Measurements from ENCODE around the gene EPHB4. TPM values are rescaled to one million over a fixed set of nuclear protein-coding genes. Genes with fewer than 3 reads are reported as not detected.
A peak's percentile ranks its signal among the peaks of the same experiment; 100 is the strongest.
"Not testable (repeated sequence)": the region's sequence is repeated elsewhere in the genome, so short reads cannot be mapped to it uniquely, and the experiment has no call there.

Gene EPHB4
- polyA plus RNA-seq, 1 donor from 2014 or later, result not detected

DNA sequence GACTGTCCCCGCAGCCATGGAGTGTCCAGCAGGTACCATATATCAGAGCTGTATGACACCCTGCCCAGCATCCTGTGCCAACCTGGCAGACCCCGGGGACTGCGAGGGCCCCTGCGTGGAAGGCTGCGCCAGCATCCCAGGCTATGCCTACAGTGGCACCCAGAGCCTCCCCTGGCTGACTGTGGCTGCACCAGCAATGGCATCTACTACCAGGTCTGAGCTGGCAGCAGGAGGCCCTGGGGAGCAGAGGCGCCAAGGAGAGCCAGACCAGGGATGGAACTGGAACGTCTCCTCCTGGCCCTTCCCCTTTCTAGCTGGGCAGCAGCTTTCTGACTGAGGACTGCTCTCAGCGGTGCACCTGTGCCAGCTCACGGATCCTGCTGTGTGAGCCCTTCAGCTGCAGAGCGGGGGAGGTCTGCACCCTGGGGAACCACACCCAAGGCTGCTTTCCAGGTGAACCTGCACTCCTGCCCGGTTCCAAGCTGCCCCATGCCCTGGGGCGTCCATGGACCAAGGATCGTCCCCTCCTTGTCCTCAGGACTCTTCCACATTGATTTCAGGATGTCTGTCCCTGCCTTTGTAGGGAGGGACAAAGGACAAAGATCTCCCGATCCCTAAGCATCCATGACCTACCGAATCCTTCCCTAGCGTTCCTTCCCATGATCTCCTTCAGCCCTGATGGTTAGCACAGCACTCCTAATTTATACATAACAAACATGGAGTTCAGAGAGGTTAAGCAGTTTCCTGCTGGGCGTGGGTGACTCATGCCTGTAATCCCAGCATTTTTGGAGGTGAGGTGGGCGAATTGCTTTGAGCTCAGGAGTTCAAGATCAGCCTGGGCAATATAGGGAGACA is 33.3 kb downstream of the EPHB4 start:
- Mint-ChIP-seq H3K27ac (no peak overlapping the region), H3K4me3 (no peak overlapping the region), H3K36me3 (no peaks in the 10 kb centered on the region), H3K9me3 (no peaks in the 10 kb centered on the region), H3K4me1 (peaks cover 0 to 10% (median 0%) of the 10 kb centered on the region in 3 donors), H3K27me3 (peaks cover 8% of the 10 kb centered on the region)

DNA sequence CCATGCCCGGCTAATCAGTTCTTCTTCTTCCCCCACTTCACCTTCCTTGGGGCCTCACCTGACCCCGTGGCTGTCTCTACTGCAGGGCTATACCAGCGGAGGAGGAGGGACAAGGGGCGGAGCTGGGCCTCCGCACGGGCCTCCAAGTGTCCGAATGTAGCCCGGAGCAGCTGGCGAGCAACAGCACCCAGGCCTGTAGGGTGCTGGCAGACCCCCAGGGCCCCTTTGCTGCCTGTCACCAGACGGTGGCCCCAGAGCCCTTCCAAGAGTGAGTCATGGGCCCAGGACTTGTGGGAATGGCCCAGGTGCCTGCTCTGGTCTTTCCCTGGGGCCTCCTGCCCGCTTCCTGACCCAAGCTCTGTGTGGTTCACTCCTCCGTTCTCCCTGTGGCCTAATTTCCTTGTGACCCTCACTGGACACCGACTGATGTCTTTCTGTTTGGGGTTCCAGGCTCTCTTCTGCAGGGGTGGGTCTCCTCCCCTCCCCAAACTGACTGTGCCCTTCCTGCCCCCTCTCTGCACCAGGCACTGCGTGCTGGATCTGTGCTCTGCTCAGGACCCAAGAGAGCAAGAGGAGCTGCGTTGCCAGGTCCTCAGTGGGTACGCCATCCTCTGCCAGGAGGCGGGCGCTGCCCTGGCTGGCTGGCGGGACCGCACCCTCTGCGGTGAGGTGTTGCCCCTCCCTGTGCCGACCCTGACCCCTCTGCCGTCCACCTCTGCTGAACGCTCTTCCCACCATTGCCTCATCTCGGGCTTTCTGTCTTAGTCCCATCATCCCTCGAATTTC is 35.2 kb downstream of the EPHB4 start:
- H3K27me3 Mint-ChIP-seq, result peaks cover 11% of the 10 kb centered on the region
- H3K4me1 Mint-ChIP-seq, result peaks cover 0 to 3% (median 0%) of the 10 kb centered on the region in 3 donors
- no peak overlapping the region for H3K27ac Mint-ChIP-seq
- H3K9me3 Mint-ChIP-seq, result no peaks in the 10 kb centered on the region
- H3K4me3 Mint-ChIP-seq, result peak overlapping the region in 1 of 4 donors; percentile 60
- H3K36me3 Mint-ChIP-seq, result no peaks in the 10 kb centered on the region

DNA sequence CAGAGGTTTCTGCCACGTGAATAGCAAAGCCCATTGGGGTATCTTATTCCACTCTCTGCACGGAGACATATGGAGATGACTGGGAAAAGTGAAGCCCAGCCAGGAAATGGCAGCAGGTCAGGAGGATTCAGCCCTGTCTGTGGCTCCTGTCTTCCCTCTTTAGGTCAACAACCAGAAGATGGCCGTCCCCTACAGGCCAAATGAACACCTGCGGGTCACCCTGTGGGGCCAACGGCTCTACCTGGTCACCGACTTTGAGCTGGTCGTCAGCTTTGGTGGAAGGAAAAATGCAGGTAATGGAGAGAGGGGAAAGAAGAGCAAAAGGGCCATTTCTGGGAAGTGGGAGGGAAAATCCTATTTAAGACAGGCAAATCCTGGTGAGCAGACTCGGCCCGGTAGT is 38.3 kb downstream of the EPHB4 start:
- Mint-ChIP-seq H3K27me3 (peaks cover 15% of the 10 kb centered on the region), H3K4me1 (peaks cover 0 to 3% (median 0%) of the 10 kb centered on the region in 3 donors), H3K27ac (no peak overlapping the region), H3K4me3 (no peak overlapping the region), H3K9me3 (no peaks in the 10 kb centered on the region), H3K36me3 (no peaks in the 10 kb centered on the region)

DNA sequence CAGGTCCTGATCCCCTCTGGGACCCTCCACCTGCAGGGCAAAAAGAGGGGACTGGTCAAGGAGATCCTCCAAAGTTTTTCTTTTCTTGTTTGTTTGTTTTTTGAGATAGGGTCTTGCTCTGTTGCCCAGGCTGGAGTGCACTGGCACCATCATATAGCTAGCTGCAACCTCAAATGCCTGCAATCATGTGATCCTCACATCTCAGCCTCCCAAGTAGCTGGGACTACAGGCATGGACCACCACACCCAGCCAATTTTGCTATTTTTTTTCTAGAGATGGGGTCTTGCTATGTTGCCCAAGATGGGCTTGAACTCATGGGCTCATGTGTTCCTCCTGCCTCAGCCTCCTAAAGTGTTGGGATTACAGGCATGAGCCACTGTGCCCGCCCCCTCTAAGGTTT is 41.0 kb downstream of the EPHB4 start:
- H3K27ac Mint-ChIP-seq, result no peak overlapping the region
- H3K36me3 Mint-ChIP-seq, result no peaks in the 10 kb centered on the region
- peaks cover 0 to 3% (median 0%) of the 10 kb centered on the region in 3 donors for H3K9me3 Mint-ChIP-seq
- peaks cover 0 to 3% (median 0%) of the 10 kb centered on the region in 3 donors for H3K4me1 Mint-ChIP-seq
- H3K4me3 Mint-ChIP-seq, result peak overlapping the region in 1 of 4 donors; percentile 17
- H3K27me3 Mint-ChIP-seq, result peaks cover 13% of the 10 kb centered on the region

DNA sequence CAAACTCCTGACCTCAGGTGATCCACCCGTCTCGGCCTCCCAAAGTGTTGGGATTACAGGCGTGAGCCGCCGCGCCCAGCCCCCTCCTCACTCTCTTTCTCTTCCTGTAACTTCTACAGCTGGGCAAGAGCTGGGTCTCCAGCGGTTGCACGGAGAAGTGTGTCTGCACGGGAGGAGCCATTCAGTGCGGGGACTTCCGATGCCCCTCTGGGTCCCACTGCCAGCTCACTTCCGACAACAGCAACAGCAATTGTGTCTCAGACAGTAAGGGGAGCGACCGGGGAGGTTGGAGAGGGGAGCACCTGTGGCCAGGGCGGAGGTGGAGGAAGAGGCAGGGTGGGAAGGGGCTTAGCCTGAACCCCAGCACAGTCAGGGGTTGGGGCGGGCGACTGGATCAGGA is 41.4 kb downstream of the EPHB4 start:
- Mint-ChIP-seq H3K4me1 (peaks cover 0 to 3% (median 0%) of the 10 kb centered on the region in 3 donors), H3K27me3 (peaks cover 13% of the 10 kb centered on the region), H3K9me3 (peaks cover 0 to 3% (median 0%) of the 10 kb centered on the region in 3 donors), H3K4me3 (peak overlapping the region in 3 of 4 donors; percentile 29 to 71 (median 32)), H3K27ac (no peak overlapping the region), H3K36me3 (no peaks in the 10 kb centered on the region)

DNA sequence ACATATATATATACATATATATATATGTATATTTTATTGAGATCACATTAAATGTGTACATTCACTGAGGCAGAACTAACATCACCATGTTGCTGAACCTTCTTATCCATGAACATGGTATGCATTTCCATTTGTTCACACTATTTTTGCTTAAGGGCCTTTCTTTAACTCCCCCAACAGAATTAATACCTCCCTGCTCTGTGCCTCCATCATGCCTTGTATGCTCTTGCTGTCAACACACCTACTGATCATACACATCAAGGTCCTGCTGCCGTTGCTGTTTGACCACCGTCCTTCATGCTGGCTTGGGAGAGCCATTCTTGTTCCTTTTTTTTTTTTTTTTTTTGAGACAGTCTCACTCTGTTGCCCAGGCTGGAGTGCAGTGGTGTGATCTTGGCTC is 43.5 kb downstream of the EPHB4 start:
- H3K4me3 Mint-ChIP-seq, result no peak overlapping the region
- H3K27me3 Mint-ChIP-seq, result peaks cover 8% of the 10 kb centered on the region
- no peaks in the 10 kb centered on the region for H3K36me3 Mint-ChIP-seq
- H3K27ac Mint-ChIP-seq, result no peak overlapping the region
- H3K9me3 Mint-ChIP-seq, result peaks cover 0 to 3% (median 0%) of the 10 kb centered on the region in 3 donors
- H3K4me1 Mint-ChIP-seq, result peaks cover 0 to 3% (median 0%) of the 10 kb centered on the region in 3 donors

DNA sequence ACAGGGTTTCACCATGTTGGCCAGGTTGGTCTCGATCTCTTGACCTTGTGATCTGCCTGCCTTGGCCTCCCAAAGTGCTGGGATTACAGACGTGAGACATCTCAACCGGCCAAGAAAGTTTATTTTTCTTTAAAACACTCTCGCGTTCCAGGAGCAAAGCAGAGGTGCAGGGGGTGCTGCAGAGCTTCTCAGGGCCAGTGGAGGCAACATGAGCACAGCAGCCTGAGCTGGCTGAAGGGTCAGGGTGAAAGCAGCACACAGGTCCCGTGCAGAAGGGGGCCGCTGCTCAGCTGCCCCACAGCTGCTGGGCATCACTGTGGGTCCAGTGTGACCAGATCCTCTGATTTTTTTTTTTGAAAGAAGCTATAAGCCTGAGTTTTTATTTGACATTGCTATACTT is 46.1 kb downstream of the EPHB4 start:
- peaks cover 0 to 3% (median 0%) of the 10 kb centered on the region in 3 donors for H3K4me1 Mint-ChIP-seq
- H3K27ac Mint-ChIP-seq, result no peak overlapping the region
- peaks cover 11% of the 10 kb centered on the region for H3K27me3 Mint-ChIP-seq
- peaks cover 2% of the 10 kb centered on the region for H3K36me3 Mint-ChIP-seq
- no peak overlapping the region for H3K4me3 Mint-ChIP-seq
- H3K9me3 Mint-ChIP-seq, result peaks cover 0 to 3% (median 0%) of the 10 kb centered on the region in 3 donors

DNA sequence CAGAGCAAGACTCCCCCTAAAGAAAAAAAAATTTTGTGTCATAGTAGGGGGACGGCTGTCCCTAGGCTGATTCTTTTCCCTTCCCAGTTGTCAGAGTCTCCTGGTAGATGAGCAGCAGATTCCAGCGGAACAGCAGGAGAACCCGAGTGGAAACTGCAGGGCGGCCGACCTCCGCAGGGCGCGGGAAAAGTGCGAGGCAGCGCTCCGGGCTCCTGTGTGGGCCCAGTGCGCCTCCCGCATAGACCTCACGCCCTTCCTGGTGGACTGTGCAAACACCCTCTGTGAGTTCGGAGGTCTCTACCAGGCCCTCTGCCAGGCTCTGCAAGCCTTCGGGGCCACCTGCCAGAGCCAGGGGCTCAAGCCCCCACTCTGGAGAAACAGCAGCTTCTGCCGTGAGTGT is 48.0 kb downstream of the EPHB4 start:
- no peak overlapping the region for H3K27ac Mint-ChIP-seq
- peaks cover 7% of the 10 kb centered on the region for H3K27me3 Mint-ChIP-seq
- peaks cover 2% of the 10 kb centered on the region for H3K36me3 Mint-ChIP-seq
- peaks cover 0 to 2% (median 0%) of the 10 kb centered on the region in 3 donors for H3K4me1 Mint-ChIP-seq
- peaks cover 0 to 3% (median 0%) of the 10 kb centered on the region in 3 donors for H3K9me3 Mint-ChIP-seq
- H3K4me3 Mint-ChIP-seq, result no peak overlapping the region

DNA sequence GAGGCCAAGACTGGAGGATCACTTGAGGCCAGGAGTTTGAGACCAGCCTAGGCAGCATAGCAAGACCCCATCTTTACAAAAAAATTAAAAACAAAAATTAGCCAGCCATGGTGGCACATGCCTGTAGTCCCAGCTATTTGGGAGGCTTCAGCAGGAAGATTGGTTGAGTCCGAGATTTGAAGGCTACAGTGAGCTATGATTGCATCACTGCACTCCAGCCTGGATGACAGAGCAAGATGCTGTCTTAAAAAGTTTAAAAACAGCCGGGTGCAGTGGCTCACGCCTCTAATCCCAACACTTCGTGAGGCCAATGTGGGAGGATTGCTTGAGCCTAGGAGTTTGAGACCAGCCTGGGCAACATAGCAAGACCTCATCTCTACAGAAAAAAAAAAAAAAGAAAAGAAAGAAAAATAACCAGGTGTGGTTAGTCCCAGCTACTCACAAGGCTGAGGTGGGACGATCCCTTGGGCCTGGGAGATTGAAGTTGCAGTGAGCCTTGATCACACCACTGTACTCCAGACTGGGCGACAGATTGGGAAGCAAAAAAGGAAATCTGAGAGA is 49.2 kb downstream of the EPHB4 start:
- Mint-ChIP-seq H3K36me3 (peaks cover 2% of the 10 kb centered on the region), H3K4me1 (peaks cover 0 to 2% (median 0%) of the 10 kb centered on the region in 3 donors), H3K27me3 (peaks cover 7% of the 10 kb centered on the region), H3K9me3 (no peaks in the 10 kb centered on the region), H3K4me3 (no peak overlapping the region), H3K27ac (no peak overlapping the region)

DNA sequence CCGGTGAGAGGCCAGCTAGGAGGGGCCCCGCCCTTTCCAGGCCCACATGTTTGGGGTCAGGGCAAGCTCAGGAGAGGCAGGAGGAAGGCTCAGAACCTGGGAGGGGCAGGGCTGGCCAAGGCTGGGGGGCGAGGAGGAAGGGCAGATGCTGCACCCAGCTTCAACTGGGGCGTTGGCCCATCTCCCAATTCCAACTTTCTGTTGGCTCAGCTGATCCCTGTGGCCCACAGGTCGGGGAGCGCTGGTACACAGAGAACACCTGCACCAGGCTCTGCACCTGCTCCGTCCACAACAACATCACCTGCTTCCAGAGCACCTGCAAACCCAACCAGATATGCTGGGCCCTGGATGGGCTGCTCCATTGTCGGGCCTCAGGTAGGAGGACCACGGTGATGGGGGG is 53.8 kb downstream of the EPHB4 start:
- Mint-ChIP-seq H3K4me3 (no peak overlapping the region), H3K4me1 (peaks cover 0 to 2% (median 0%) of the 10 kb centered on the region in 3 donors), H3K27me3 (peaks cover 15% of the 10 kb centered on the region)

DNA sequence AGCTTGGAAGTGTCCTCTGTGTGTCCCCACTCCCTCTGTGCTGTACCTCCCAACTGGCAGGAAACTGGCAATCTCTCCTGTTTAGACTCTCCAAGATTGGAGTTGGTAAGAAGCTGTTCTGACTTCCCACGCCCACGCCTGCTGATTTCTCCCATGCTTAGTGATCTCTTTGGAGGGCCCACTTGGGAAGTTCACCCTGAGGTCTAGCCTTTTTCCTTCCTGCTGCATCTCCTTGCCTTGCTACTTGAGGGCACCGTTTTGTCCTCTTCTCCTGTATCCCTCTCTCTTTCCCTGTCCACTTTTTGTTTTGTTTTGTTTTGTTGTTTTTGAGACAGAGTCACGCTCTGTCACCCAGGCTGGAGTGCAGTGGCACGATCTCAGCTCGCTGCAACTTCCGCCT is 58.5 kb downstream of the EPHB4 start:
- Mint-ChIP-seq H3K9me3 (peaks cover 0 to 2% (median 0%) of the 10 kb centered on the region in 3 donors), H3K36me3 (peaks cover 2% of the 10 kb centered on the region), H3K27ac (no peak overlapping the region), H3K4me3 (no peak overlapping the region), H3K27me3 (peaks cover 12% of the 10 kb centered on the region), H3K4me1 (no peaks in the 10 kb centered on the region)

More for the DNA sequence above, 53.8 kb downstream of the EPHB4 start:
- no peaks in the 10 kb centered on the region for H3K9me3 Mint-ChIP-seq
- H3K36me3 Mint-ChIP-seq, result peaks cover 2% of the 10 kb centered on the region
- no peak overlapping the region for H3K27ac Mint-ChIP-seq

DNA sequence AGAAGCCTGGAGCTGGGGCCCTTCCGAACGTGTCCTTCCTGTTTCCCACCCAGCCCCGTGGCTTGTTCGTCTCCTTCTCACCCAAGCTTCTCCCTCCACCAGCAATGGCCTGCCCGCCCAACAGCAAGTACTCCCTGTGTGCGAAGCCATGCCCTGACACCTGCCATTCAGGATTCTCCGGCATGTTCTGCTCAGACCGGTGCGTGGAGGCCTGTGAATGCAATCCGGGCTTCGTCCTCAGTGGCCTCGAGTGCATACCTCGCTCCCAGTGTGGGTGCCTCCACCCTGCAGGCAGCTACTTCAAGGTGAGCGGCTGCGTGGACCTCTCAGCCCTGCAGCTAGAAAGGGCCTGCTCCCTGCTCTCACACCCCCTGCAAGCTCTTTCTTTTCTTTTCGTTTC is 62.1 kb downstream of the EPHB4 start:
- Mint-ChIP-seq H3K27me3 (peaks cover 10% of the 10 kb centered on the region), H3K9me3 (peaks cover 0 to 2% (median 0%) of the 10 kb centered on the region in 3 donors), H3K27ac (peak overlapping the region in 1 of 3 donors; percentile 93), H3K36me3 (peaks cover 2% of the 10 kb centered on the region), H3K4me1 (no peaks in the 10 kb centered on the region), H3K4me3 (no peak overlapping the region)

DNA sequence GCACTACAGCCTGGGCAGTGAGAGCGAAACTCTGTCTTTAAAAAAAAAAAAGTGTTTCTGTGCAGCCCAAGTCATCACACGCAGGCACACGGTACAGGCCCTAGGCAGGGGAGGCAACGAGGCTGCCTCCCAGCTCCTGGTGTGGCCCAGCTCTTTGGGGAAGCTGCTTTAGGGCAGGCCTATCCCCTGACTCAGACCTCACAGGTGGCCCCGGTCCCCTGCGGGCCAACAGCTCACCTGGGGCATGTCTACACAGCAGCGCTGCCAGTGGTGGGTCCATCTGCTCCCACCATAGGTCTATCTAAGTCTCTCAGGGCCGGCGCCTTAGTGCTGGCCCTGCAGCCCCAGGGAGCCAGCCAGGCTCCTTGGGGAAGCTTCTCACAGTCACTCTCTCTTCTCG is 62.5 kb downstream of the EPHB4 start:
- peaks cover 0 to 2% (median 0%) of the 10 kb centered on the region in 3 donors for H3K9me3 Mint-ChIP-seq
- H3K36me3 Mint-ChIP-seq, result peaks cover 2% of the 10 kb centered on the region
- no peak overlapping the region for H3K4me3 Mint-ChIP-seq
- peaks cover 8% of the 10 kb centered on the region for H3K27me3 Mint-ChIP-seq
- H3K27ac Mint-ChIP-seq, result no peak overlapping the region
- no peaks in the 10 kb centered on the region for H3K4me1 Mint-ChIP-seq

DNA sequence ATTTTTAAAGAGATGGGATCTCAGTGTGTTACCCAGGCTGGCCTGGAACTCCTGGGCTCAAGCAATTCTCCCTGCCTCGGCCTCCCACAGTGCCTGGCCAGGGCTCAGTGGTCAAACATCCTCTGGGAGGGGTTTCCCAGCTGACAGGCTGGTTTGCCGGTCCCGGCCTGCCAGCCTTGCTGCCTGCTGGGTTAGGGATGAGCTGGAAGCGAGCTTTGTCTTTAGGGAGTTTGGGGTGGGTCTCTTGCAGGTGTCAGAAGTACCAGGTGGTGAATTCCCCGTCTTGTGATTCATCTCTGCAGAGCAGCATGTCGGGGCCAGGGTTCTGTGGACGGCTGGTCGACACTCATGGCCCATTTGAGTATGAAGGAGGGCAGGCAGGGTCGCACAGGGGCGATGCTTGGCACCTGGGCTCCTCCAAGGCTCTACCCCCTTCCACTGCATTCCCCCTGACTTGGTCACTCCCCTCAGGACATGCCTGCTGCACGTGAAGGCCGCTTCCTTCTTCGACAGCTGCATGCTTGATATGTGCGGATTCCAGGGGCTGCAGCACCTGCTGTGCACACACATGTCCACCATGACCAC is 63.7 kb downstream of the EPHB4 start:
- H3K27ac Mint-ChIP-seq, result no peak overlapping the region
- H3K9me3 Mint-ChIP-seq, result peaks cover 0 to 2% (median 0%) of the 10 kb centered on the region in 3 donors
- no peak overlapping the region for H3K4me3 Mint-ChIP-seq
- H3K27me3 Mint-ChIP-seq, result peaks cover 8% of the 10 kb centered on the region
- H3K36me3 Mint-ChIP-seq, result peaks cover 2% of the 10 kb centered on the region
- no peaks in the 10 kb centered on the region for H3K4me1 Mint-ChIP-seq

DNA sequence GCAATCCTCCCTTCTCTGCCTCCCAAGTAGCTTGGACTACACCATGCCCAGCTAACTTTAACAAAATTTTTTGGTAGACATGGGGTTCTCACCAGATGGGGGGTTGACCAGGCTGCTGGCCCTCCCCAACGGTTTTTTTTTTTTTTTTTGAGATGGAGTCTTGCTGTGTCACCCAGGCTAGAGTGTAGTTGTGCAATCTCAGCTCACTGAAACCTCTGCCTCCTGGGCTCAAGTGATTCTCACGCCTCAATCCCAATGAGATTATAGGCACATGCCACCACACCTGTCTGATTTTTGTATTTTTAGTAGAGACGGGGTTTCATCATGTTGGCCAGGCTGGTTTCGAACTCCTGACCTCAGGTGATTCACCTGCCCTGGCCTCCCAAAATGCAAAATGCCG is 64.5 kb downstream of the EPHB4 start:
- H3K4me3 Mint-ChIP-seq, H3K9me3 Mint-ChIP-seq, H3K27me3 Mint-ChIP-seq, H3K36me3 Mint-ChIP-seq, H3K4me1 Mint-ChIP-seq, H3K27ac Mint-ChIP-seq: not testable (repeated sequence)

Measured in IgD-negative memory B cell (primary cell).